C4-2B (cell line): ENCODE data around the gene ID3.

ENCODE experiments used
- ZFX ChIP-seq: fragments of 450-650 bp; IDR thresholded peaks from 2 replicates; pipeline ENCODE4 v1.6.1; 2017
- TF ChIP-seq, protein P1 (sequence below): fragments of 450-650 bp; conservative IDR thresholded peaks from 2 replicates; pipeline ENCODE4 v1.5.1; 2017; ENCODE audit warnings: mild to moderate bottlenecking

DNA sequence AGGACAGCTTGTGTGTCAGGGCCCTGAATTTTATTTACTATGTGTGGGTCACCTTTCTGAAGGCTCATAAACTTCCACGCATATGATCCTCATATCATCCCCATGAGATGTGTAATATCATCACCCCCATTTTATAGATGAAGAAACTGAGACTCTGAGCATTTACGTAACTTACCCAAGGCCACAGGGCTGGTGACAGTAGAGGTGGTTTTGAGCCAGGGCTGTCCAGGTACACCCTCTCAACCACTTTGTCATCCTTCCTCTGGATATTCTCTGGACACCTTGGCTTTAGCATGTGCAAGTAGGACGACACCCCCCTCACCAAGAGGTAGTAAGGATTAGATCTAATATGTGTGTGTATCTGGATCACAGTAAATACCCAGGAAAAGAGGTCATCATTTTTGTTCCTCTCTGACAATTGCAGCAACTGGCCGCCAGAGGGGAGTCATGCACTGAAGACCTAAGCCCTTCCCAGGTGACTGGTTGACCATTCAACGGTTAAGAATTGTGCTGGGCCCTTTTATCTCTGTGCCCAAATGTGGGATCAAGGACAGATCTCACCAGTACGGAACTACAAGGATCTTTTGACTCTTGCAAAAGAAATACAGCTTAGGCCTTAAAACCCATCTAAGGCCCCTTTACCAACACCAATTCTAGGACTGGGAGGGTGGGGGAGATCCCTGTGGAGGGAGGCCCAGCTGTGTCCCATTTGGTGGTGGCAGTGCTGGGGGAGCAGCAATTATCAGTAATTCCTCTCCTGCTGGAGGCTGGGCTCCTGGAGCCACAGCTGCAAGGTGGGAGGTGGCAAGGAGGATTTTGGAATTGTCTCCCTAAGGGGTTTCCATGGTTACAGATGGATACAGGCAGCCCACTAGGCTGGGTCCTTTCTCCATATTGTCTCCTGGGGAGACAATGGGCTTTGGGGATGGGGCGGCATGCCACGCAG, 14.6 kb downstream of the ID3 start:
- TF ChIP-seq, protein P1, sequence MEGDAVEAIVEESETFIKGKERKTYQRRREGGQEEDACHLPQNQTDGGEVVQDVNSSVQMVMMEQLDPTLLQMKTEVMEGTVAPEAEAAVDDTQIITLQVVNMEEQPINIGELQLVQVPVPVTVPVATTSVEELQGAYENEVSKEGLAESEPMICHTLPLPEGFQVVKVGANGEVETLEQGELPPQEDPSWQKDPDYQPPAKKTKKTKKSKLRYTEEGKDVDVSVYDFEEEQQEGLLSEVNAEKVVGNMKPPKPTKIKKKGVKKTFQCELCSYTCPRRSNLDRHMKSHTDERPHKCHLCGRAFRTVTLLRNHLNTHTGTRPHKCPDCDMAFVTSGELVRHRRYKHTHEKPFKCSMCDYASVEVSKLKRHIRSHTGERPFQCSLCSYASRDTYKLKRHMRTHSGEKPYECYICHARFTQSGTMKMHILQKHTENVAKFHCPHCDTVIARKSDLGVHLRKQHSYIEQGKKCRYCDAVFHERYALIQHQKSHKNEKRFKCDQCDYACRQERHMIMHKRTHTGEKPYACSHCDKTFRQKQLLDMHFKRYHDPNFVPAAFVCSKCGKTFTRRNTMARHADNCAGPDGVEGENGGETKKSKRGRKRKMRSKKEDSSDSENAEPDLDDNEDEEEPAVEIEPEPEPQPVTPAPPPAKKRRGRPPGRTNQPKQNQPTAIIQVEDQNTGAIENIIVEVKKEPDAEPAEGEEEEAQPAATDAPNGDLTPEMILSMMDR: peak; percentile 80
- TF ChIP-seq ZFX: no peak
